ENCODE results near the gene PTGIR.
A peak's percentile ranks its signal among the peaks of the same experiment; 100 is the strongest.
"Not testable (repeated sequence)": the region's sequence is repeated elsewhere in the genome, so short reads cannot be mapped to it uniquely, and the experiment has no call there.

Gene PTGIR

DNA sequence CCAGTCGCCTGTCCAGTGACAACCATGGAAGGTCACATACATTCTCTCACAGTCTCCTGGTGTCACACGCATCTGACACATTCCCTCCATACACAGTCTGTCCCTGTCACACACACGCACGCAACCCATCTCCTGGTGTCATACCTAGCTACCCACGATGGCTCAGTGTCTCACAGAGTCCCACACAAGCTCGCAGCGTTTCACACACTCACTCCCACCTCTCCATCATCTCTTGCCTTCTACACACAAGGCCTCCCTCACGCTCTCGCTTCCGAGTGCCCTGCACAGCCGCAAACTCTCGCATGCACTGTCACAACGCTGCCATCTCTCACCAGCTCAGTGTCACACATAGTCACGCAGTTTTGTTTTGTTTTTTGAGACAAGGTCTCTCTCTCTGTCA is 12.3 kb upstream of the PTGIR start:
- no peak for DNase-seq

DNA sequence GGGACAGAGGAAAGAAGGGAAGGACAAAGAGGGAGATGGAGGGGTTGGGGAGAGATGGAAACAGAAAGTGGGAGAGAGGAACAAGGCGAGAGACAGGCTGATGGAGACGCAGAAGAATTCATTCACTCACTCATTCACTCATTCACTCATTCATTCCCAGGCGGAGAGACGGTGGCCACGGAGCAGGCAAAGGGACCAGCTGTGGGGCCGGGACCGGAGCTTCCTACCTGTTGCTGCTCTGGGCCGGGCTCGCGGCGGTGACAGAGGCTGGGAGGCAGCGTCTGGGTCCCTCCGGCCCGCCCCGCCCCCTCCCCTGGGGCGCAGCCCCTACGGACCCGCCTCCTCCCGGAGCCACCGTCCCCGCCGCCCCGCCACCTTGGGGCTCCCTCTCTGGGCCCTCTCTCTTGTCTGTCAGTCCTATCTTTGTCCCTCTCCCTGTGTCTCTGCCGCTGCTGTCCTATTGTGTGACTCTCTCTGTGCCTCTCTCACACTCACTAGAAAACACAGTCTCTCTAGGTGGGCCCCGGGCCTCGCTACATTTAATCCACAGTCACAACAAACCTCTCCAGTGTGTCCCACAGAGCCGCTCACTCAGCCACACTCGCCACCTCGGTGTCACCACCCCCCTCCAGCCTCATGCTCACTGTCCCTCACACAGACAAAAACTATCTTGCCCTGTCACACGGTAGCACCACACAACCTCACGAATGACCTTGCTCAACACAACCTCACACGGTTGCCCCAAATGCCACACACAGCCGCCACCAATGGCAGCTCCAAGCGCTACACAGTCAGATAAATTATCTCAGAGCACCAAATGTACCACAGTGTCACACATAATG is 11.3 kb upstream of the PTGIR start, which contains the start of gene GNG8:
Gene GNG8, minus strand, starts transcription at position 283 of the 842 bp plus-strand sequence. CDS start 1,520 bp downstream, outside the sequence.
- DNase-seq, result no peak

DNA sequence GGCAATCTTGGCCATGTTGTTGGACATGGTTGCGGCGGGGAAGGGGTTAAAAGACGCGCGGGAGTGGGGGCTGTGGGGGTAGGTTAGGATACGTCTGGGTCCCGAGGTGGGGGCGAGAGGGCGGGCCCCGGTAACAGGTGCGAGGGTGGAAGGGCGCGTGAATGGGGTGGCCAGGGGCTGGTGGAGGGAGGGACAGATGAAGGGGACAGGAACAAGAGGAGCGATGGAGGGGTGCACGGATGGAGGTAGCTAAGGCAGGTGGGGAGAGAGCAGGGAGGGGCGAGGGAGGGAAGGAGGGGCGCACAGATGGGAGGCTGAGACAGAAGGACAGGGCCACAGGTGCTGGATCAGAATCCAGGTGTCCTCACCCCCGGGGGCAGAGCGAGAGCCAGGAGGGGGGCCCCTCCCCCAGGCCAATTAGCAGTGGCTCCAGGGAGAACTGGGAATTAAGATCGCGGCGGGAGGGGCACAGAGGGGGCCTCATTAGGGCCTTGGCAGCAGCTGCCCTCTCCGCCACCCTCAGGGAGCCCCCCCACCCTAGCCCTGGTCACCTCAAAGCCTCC is 9.8 kb upstream of the PTGIR start:
- DNase-seq, result peak; percentile 82

DNA sequence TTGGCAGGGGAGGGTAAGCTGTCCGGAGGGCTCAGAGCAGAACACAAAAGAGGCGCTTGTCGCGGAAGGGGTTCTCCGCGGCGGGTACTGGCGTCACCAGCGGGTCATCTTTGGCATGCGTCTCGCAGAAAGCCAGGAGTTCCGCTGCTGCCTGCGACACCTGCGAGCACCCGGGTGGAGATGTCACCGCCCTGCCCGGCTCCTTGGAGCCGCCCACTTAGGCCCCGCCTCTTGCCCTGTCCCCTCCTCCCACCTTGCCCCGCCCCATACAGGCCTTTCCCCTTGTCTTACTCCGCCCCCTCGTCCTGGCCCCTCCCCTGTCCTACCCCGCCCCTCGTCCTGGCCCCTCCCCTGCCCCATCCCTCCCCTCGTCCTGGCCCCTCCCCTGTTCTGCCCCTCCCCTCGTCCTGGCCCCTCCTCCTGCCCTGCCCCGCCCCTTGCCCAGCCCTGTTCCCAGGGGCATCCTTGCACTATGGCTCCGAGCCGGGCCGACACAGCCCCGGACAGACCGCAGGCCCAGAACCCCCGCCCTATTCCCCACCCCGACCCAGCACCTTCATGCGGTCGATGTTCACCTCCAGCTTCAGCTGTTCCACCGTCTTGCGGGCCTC is 9.3 kb upstream of the PTGIR start:
- DNase-seq, result peak; percentile 49

DNA sequence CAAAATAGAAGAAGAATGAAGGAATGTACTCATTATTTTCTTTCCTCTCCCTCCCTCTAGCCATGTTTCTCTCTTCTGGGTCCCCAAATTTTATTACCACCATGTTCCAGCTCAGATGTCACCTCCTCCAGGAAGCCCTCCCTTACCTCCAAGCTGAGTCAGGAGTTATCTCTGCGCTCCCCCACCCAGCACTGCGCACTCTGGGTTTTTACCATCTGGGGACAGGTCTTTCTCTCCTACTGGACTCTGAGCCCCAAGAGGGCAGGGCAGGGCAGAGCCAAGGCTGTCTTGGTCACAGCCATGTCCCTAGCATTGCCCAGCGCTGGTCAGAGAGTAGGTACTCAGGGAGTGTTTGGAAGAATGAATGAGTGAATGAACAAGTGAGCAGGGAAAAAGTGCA is 8.2 kb upstream of the PTGIR start:
- no peak for DNase-seq

DNA sequence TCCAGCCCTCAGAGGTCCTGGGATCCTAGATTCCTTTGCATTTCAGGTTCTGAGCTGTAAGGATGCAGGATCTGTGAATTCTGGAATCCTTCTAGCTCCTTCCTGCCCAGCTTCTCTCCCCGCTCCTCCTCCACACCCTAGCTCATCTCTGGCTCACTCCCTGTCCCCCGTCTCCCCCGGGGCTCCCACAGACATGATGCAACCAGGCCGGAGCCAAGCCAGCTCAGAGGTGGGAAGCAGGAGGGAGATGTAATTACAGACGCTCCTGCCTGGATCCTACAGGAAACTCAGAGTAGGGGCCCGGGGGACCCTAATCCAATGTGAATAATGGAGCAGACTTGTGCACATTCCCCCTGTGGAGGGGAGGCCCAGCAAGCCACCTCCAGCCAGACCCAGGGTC is 6.6 kb upstream of the PTGIR start:
- DNase-seq, result no peak

DNA sequence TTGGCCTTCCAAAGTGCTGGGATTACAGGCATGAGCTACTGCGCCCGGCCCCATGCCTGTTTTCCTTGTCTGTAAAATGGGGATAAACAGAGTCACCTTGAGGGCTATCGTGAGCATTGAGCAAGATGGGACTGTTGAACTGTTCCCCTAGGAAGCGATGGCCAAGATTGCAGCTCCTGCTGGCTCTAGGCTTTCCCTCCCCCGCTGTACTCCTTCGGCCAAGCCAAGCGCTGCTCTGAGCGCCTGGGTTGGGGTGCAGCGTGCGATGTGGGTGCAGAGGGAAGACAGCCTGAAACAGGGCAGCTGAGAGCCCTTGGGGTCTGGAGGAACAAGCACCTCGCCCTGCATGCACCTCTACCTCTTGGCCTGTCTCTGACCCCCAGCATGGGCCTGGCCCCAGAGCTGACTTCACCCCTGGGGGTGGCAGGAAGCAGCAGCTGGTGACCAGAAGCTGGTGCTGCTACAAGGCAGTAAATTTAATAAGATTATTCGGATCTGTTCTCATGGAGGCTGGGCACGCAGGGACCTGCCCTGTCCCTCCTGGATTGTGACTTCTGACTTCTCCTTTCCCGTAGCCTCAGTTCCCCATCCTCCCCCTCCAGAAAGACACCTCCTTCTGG is 5.8 kb upstream of the PTGIR start:
- DNase-seq, result no peak

DNA sequence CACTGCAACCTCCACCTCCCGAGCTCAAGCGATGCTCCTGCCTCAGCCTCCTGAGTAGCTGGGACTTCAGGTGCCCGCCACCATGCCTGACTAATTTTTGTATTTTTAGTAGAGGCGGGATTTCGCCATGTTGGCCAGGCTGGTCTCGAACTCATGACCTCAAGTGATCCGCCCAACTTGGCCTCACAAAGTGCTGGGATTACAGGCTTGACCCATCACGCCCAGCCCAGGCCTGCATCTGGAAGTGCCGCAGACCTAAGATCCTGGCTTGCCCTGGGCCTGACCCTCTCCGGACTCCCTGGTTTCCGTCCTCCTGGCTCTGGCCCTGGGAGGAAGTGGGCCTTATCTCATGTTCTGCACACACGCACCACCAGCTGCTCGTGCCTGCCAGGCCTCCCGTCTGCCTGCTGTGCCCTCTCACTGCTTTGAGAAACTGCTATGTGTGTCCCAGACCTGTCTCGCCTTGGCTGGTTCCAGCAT is 4.7 kb upstream of the PTGIR start:
- DNase-seq, result no peak

DNA sequence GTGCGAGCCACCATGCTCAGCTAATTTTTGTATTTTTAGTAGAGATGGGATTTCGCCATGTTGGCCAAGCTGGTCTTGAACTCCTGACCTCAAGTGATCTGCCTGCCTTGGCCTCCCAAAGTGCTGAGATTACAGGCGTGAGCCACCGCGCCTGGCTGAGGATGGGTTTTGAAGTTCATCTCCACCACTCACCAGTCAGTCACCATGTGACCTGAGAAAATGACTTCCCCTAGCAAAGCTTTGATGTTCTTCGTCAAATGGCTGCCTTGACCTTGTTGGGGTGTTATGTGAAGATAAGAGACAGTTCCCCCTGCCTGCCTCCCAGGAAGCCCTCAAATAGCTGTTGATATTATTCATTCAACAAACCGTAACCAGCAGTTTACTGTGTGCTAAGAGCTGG is 4.1 kb upstream of the PTGIR start:
- not testable (repeated sequence) for DNase-seq

DNA sequence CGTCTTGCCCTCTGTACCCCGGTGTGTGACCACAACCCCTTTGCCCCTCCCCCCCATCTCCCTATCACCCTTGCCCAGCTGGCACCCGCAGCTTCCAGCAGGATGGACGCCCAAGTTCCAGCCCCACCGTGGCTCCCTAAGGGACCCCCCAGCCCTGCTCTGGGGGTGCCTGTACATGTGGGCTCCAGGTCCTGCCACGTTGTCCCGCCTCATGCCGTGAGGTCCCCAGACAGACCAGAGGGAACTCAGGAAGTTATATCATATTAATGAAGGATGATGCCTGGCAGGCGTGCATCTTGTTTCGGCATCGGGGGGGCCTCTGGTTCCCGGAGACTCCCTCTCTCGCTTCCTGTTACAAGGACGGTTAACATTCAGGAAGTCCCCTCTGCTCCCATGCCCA is 1.6 kb upstream of the PTGIR start:
- DNase-seq, result no peak

DNA sequence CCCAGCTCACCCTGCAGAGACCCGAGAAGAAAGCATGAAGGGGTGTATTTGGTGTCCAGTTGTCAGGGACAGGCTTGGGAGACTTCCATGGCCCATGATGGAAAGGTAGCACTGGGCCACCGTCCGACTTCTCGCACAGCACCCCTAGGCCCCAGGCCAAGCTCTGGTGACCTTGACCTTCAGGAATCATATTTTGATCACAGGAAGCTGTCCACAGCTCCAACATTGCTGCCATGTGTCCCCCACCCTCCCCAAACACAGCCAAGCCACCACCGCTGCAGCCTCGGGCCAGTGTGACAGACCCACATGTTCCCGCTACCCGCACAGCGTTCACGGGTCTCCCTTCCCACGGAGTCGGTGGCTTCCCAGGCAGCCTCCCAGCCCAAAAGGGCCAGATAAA is 842 bp upstream of the PTGIR start:
- no peak for DNase-seq

DNA sequence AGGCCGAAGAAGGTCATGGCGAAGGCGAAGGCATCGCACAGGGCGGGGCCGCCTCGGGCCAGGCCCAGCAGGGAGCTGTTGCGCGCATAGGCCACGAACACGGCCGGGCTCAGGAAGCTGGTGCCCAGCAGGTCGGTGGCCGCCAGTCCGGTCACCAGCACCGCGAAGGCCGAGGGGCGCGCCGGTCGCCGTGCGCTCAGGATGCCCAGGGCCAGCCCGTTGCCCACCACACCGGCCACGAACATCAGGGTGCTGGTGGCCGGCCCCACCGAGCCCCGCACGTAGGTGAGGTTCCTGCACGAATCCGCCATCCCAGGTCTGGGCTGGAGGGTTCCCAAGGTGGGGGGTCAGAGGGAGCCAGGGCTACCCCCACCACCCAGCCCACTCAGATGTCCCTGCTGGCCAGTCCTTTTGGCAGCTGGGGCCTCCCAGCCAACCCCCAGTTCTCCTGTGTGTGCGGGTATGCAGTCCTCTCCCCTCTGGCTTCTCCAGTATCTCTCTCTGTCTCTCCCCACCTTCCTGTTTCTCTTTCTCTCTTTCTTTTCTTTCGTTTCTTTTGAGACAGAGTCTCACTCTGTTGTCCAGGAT is 880 bp downstream of the PTGIR start:
- no peak for DNase-seq

DNA sequence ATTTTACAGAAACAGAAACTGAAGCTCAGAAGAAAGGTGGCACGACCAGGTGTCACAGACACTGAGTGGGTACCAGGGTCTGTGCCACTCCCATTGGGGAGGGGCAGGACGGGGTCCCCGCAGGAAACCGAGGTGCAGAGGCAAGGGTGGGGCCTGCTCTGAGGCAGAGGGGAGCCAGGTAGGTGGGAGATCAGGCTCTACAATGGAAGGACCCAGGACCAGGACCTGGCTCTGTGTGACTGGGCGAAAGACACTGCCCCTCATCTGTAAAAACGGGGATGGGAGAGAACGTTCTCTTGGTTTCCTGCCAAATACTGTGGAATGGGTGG is 2.8 kb downstream of the PTGIR start:
- no peak for DNase-seq

DNA sequence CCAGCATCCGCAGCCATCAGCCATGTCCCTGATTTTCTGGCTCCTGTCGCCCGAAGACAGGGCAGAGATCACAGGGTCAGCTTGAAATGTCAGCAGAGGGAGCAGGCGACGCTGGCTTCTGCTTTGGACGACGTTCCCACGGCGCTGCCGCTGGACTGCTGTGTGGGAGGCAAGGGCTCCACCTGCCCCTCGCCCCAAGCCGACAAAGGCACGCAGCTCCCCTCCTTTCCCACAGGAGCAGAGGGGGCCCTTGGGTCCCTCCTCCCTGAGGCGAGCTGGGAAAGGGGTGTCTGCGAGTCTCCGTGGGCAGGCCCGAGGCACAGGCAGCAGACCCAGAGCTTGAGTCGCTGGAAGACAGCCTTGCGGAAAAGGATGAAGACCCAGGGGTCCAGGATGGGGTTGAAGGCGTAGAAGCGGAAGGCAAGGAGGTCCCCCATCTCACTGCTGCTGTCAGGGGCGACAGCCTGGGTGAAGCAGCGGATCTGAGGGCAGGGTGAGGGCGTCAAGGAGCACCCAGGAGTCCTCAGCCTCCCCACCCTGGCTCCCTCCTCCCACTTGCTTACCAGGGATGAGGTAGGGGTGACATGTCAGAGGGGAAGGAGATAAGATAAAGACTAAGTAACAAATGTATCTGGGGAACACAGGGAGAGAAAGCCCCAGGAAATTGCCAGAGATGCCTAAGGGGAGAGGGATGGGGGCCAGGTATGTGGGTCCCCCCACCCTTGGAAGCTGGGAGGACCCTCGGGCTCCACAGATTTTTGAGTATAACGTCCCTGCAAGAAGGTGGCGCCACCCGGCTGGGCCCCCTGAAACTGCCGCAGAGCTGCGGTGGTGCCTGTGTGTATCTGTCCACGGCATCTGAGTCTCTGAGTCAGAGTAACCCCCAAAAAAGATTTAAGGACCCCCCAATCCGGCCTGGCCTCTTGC is 3.4 kb downstream of the PTGIR start:
- DNase-seq, result no peak

DNA sequence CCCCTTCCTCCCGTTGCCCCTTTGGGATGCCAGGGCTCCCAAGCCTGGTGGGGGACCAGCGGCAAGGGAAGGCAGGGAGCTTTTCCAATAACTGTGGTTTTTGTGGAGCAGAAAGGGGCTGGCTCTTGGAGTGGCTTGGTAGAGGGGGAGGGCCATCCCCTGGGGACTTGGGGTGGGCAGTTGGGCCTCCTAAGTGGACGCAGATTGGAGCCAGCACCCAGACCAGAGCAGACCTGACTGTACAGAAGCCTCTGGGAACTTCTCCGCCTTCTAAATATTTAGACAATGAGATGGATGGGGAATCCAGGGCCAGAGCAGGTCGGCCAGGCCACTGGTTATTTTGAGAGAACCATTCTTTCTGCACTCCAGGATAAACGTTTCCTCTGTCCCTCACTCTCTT is 4.2 kb downstream of the PTGIR start:
- no peak for DNase-seq

DNA sequence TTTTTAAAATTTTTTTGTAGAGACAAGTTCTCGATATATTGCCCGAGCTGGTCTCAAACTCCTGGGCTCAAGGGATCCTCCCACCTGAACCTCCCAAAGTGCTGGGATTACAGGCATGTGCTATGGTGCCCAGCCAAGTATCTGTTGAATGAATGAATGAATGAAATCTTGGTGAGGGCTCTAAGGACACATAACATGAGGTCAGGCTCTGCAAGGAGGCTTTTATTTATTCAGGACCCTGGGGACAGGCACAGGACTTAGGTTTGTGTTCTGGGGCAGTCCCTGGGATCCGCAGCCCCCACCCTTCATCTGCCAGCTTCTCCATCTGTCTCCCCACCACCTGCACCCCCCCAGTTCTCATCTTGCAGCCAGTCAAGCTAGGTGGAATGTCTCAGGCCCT is 4.6 kb downstream of the PTGIR start:
- no peak for DNase-seq

DNA sequence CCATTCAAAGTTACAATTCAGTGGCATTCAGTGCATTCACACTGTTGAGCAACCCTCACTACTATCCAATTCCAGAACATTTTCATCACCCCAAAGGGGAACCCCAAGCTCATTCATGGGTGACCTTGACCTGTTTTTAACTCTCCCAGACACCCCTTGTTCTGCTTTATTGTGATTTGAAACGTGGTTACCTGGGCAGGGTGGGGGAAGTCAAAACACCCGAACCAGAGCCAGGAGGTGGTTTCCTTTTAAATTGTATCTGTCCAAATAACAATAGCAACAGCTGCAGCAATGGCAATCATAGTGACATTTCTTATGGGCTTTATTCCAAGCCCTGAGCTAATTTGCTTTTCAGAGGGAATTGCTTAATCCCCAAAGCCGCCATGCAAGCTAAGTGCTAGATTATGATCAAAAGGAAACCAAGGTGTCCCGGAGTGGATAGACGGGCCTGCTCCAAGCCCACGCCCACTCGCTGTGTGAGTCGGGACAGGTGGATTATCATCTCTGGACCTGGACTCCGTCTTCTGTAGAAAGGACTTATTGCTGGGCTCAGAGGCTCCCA is 6.1 kb downstream of the PTGIR start:
- DNase-seq, result peak; percentile 58

DNA sequence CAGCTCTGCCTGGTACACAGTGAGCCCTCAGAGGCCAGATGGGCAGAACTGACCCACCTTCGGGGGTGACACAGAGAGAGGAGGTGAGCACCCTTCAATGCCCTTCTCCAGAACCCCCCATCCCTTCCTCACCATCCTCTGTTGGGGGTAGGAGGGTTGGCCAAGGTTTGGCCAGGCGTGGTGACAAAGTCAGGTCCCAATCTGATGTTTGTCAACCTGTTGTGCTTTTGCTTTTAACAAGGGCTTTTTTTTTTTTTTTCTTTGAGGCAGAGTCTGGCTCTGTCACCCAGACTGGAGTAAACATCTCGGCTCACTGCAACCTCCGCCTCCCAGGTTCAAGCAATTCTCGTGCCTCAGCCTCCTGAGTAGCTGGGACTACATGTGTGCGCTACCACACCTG is 7.3 kb downstream of the PTGIR start:
- DNase-seq, result no peak

DNA sequence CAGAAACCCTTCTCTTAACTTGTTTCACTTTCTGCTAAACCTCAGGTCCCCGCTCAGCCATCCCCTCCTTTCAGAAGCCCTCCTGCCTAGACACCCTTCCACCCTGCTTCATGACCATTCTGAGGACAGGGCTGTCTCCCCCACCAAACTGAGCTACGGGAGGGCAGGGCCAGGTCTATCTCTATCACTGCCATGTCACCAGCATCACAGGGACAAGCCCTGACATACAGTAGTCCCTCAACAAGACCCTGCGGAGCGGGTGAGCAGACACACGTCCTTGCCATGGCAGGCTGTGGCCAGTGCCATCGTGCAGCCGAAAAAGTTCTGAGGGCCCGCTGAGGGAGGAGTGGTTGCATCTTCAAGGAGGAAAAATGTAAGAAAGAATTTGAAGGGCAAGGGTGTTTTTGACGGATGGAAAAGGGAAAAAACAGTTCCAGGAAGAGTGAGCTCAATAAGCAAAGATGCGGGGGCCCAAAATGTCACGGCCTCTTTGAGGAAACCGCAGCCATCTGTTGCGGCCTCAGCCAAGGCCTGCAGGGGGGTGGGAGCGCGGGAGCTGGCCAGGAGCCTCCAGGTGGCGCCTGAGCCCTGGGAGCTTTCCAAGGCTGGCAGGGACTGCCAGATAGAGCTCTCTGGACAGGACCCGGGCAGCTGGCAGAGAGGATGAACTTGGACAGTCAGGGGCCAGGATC is 8.1 kb downstream of the PTGIR start:
- peak; percentile 70 for DNase-seq

DNA sequence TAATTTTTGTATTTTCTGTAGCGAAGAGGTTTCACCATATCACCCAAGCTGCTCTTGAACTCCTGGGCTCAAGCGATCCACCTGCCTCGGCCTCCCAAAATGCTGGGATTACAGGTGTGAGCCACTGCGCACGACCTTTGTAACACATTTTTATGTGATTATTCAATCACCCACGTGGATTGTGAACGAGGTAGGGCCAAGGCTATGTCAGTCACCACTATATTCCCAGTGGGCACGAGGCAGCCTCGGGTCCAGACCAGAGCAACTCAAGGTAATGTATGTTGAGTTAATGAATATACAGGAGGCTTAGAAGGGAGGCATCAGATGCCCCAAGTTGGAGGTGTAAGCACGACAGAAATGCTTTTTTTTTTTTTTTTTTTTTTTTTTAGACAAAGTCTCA is 8.9 kb downstream of the PTGIR start:
- no peak for DNase-seq

DNA sequence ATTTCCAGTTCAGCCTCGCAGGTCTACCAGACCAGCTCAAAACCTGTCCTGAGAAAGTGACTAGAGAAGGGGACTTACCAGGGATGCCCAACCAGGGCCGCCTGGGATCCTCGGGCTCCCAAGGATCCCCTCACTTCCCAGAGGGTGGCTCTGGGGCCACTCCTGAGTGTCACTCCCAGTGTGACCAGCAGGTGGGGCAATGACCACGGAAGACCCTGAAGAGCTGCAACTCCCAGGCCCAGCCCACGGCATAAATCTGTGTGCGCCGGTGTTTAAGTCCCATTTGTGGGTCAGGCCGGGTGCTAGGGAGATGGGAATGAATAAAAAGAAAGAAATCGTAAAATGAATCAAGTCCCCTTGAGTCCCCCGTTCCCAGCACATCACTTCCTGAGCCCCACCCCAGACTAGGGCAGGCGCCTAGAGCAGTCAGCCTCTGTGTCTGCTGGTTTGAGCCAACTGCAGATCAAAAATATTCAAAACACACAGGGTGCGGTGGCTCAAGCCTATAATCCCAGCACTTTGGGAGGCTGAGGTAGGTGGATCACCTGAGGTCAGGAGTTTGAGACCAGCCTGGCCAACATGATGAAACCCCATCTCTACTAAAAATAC is 10.7 kb downstream of the PTGIR start:
- DNase-seq, result peak; percentile 74

All from COR-L47 (cell line).